MCF 10A (cell line): ENCODE results near the gene CYB561D1. TPM values are rescaled to one million over a fixed set of nuclear protein-coding genes. Genes with fewer than 3 reads are reported as not detected.
A peak's percentile ranks its signal among the peaks of the same experiment; 100 is the strongest.

Source experiments
- BruUV-seq: library from RNA; stranded (reverse); fragments of 400-500 nt; replicated peaks from 2 replicates; lab custom pipeline; 2021; lab: Mats Ljungman, UMichigan
- CTCF ChIA-PET: fragments of 300-600 bp; sonication (Branson Sonifier 250); formaldehyde crosslinking; extraction: SDS; loops from one replicate; lab custom pipeline; 2021; ENCODE audit warnings: antibody characterized with exemption, inconsistent platforms; lab: Yijun Ruan, JAX
- POLR2A ChIA-PET: fragments of 300-600, 350-650 bp; sonication (Branson Sonifier 250); formaldehyde crosslinking; extraction: SDS; loops from one replicate; lab custom pipeline; 2020; ENCODE audit warnings: antibody characterized with exemption, inconsistent platforms; lab: Yijun Ruan, JAX
- DNase-seq: peaks from one replicate; pipeline ENCODE4 v3.0.0-alpha.2; 2018; ENCODE audit not compliant: unreplicated experiment
- H3K27ac Mint-ChIP-seq: one replicate; pipeline ENCODE4 v1.8.0; 2022; ENCODE audit warnings: mild to moderate bottlenecking, low read depth, mixed read lengths; ENCODE audit not compliant: unreplicated experiment
- H3K27me3 Mint-ChIP-seq: one replicate; pipeline ENCODE4 v1.8.0; 2022; ENCODE audit warnings: mixed read lengths; ENCODE audit not compliant: insufficient read depth, unreplicated experiment
- H3K36me3 Mint-ChIP-seq: one replicate; pipeline ENCODE4 v1.8.0; 2022; ENCODE audit warnings: mild to moderate bottlenecking, moderate library complexity, mixed read lengths; ENCODE audit not compliant: insufficient read depth, unreplicated experiment
- H3K4me1 Mint-ChIP-seq: one replicate; pipeline ENCODE4 v1.8.0; 2022; ENCODE audit warnings: mixed read lengths; ENCODE audit not compliant: insufficient read depth, unreplicated experiment
- H3K4me3 Mint-ChIP-seq: one replicate; pipeline ENCODE4 v1.8.0; 2022; ENCODE audit warnings: mild to moderate bottlenecking, moderate library complexity, mixed read lengths; ENCODE audit not compliant: unreplicated experiment
- H3K9me3 Mint-ChIP-seq: one replicate; pipeline ENCODE4 v1.8.0; 2022; ENCODE audit warnings: mixed read lengths; ENCODE audit not compliant: unreplicated experiment
- intact Hi-C: fragments of 100-400 bp; cut with micrococcal nuclease; formaldehyde crosslinking; loops from 2 replicates; pipeline ENCODE4 v1.14.1; 2022
- total RNA-seq: library from RNA; stranded (reverse); gene quantifications from 2 replicates; pipeline ENCODE4 v1.2.3, GENCODE V29; 2022
- TF ChIP-seq, protein P1 (sequence below): fragments of 200-600 bp; IDR thresholded peaks from one replicate; pipeline ENCODE4 v1.8.0; 2022; ENCODE audit warnings: antibody characterized with exemption, mild to moderate bottlenecking; ENCODE audit not compliant: unreplicated experiment

Gene CYB561D1
- total RNA-seq, 1 experiment from 2014 or later = 6.9 TPM

DNA sequence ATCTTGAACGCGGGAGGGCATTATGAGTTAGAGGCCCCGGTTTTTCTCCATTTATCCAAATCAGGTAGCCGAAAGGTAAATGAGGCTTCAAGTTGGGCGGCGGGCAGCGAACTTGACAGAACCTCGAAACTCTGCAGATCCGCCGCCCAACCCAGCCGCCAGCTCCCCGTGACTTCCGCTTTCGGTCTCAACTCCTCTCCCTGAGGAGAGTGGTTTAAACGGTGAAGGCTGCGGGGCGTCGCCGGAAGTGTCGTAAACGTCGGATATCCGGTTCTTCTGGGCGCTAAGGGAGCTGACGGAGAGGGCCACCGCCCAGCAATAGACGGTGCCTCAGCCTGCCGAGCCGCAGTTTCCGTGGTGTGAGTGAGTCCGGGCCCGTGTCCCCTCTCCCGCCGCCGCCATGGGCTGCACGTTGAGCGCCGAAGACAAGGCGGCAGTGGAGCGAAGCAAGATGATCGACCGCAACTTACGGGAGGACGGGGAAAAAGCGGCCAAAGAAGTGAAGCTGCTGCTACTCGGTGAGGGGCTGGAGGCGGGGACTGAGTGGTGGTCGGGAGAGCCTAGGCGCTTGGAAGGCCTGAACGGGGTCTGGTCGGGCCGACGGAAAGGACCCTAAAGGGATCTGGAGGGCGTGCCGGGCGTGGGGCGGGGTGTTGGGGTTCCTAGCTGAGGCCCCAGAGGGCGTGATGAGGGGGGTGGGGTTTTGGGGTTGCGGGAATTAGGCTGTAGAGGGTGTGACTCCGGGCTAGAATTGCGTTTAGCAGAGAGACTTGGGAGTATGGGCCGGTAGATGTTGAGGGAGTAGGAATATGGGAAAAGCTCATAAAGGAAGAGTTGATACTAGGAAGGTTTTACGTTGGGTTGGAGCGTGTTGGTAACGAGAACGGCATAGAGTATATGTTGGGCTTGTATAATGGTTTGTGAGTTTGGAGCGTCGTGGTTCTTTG is 54.7 kb downstream of the CYB561D1 start, which contains the start of gene GNAI3:
TSS of gene GNAI3 (plus strand) at position 295 of the 947 bp plus-strand sequence. CDS start at position 401, 106 bp downstream.
- Mint-ChIP-seq H3K27ac (peak within 1 kb of the TSS; percentile 98), H3K9me3 (no peaks in the 10 kb centered on the region), H3K4me1 (peaks cover 13% of the 10 kb centered on the region), H3K4me3 (peak within 1 kb of the TSS; percentile 83), H3K27me3 (no peaks in the 10 kb centered on the region), H3K36me3 (peaks cover 7% of the 10 kb centered on the region)
- TF ChIP-seq, protein P1, sequence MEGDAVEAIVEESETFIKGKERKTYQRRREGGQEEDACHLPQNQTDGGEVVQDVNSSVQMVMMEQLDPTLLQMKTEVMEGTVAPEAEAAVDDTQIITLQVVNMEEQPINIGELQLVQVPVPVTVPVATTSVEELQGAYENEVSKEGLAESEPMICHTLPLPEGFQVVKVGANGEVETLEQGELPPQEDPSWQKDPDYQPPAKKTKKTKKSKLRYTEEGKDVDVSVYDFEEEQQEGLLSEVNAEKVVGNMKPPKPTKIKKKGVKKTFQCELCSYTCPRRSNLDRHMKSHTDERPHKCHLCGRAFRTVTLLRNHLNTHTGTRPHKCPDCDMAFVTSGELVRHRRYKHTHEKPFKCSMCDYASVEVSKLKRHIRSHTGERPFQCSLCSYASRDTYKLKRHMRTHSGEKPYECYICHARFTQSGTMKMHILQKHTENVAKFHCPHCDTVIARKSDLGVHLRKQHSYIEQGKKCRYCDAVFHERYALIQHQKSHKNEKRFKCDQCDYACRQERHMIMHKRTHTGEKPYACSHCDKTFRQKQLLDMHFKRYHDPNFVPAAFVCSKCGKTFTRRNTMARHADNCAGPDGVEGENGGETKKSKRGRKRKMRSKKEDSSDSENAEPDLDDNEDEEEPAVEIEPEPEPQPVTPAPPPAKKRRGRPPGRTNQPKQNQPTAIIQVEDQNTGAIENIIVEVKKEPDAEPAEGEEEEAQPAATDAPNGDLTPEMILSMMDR = no peak
- DNase-seq = peak; percentile 96
- POLR2A ChIA-PET = interaction anchor here (0.6 to 3.4 kb wide), 60 partner anchors 11 to 783 kb away, joined by 3 to 99 read pairs (median 5); partner anchors contain the start of genes AHCYL1, AMPD2, ATXN7L2 and GNAT2
- intact Hi-C loops = loop anchor here (2.0 kb wide), 1 partner anchor 72 kb away; no protein-coding TSS in a partner anchor
- BruUV-seq = no TSS peak
- CTCF ChIA-PET = interaction anchor here (0.6 to 3.4 kb wide), 23 partner anchors 16 to 1038 kb away, joined by 3 to 27 read pairs (median 4); partner anchors contain the start of genes AHCYL1 and ATXN7L2

Other genes starting within 250 kb of the CYB561D1 start
- 6.9 and 7.2 TPM in 2 replicates for gene CELSR2, start 244.6 kb upstream of the CYB561D1 start, total RNA-seq
- 13.0 and 19.4 TPM in 2 replicates for gene PSRC1, start 210.9 kb upstream of the CYB561D1 start, total RNA-seq
- 1.1 TPM in 1 of 2 replicates, not detected in the other for gene MYBPHL, start 187.1 kb upstream of the CYB561D1 start, total RNA-seq
- 13.3 TPM in 2 replicates for gene SORT1, start 96.2 kb upstream of the CYB561D1 start, total RNA-seq
- gene PSMA5, start 67.6 kb upstream of the CYB561D1 start, total RNA-seq = 109 and 113 TPM in 2 replicates
- gene SYPL2, start 27.5 kb upstream of the CYB561D1 start, total RNA-seq = not detected in 2 replicates
- gene ATXN7L2, start 10.2 kb upstream of the CYB561D1 start, total RNA-seq = 3.8 and 7.3 TPM in 2 replicates
- gene AMIGO1, start 15.6 kb downstream of the CYB561D1 start, total RNA-seq = 0.21 and 0.29 TPM in 2 replicates
- gene GPR61, start 45.8 kb downstream of the CYB561D1 start, total RNA-seq = not detected in 2 replicates
- gene GNAI3, start 54.5 kb downstream of the CYB561D1 start, total RNA-seq = 8.0 and 8.6 TPM in 2 replicates
- not detected in 2 replicates for gene GNAT2, start 125.5 kb downstream of the CYB561D1 start, total RNA-seq
- 49.5 and 52.6 TPM in 2 replicates for gene AMPD2, start 125.7 kb downstream of the CYB561D1 start, total RNA-seq
- gene GSTM4, start 162.0 kb downstream of the CYB561D1 start, total RNA-seq = 4.7 and 5.8 TPM in 2 replicates
- gene GSTM2, start 174.0 kb downstream of the CYB561D1 start, total RNA-seq = 0.70 and 1.4 TPM in 2 replicates
- not detected in 2 replicates for gene GSTM1, start 193.7 kb downstream of the CYB561D1 start, total RNA-seq
- not detected in 2 replicates for gene GSTM5, start 218.2 kb downstream of the CYB561D1 start, total RNA-seq
- gene GSTM3, start 246.9 kb downstream of the CYB561D1 start, total RNA-seq = not detected in 2 replicates